ENCODE measurements around the gene NOS1AP.

NOS1AP gene

GRCh38 chr1:162367073-162367472 is 297.6 kb downstream of the NOS1AP start:
- DNase-seq (ENCODE audit: low spot score): no peak

- DNase-seq (ENCODE audit: low spot score): no peak
Observed at GRCh38 chr1:162367772-162368171, 298.3 kb downstream of the NOS1AP start.

GRCh38 chr1:162368451-162368850 is 299.0 kb downstream of the NOS1AP start:
- DNase-seq (ENCODE audit: low spot score): no peak

- DNase-seq (ENCODE audit: low spot score): no peak
Observed at GRCh38 chr1:162369571-162369970, 300.1 kb downstream of the NOS1AP start.

- no peak for DNase-seq (ENCODE audit: low spot score)
Observed at GRCh38 chr1:162370161-162370560, 300.7 kb downstream of the NOS1AP start.

GRCh38 chr1:162370721-162371120 is 301.2 kb downstream of the NOS1AP start:
- no peak for DNase-seq (ENCODE audit: low spot score)

GRCh38 chr1:162371611-162372010 is 302.1 kb downstream of the NOS1AP start:
- peak; percentile 55 for DNase-seq (ENCODE audit: low spot score)

- no peak for DNase-seq (ENCODE audit: low spot score)
Observed at GRCh38 chr1:162372159-162373071, 302.9 kb downstream of the NOS1AP start.

GRCh38 chr1:162373072-162373427 is 303.6 kb downstream of the NOS1AP start:
- no peak for DNase-seq (ENCODE audit: low spot score)

- peak; percentile 95 for DNase-seq (ENCODE audit: low spot score)
Observed at GRCh38 chr1:162373541-162374260, 304.2 kb downstream of the NOS1AP start.

- no peak for DNase-seq (ENCODE audit: low spot score)
Observed at GRCh38 chr1:162374406-162374805, 304.9 kb downstream of the NOS1AP start.

- DNase-seq (ENCODE audit: low spot score): no peak
Observed at GRCh38 chr1:162375463-162375862, 306.0 kb downstream of the NOS1AP start.

GRCh38 chr1:162376691-162377090 is 307.2 kb downstream of the NOS1AP start, which contains the start of gene SPATA46:
TSS of gene SPATA46 (minus strand) at chr1:162376854. CDS start at chr1:162376790, 64 bp downstream.
- no peak for DNase-seq (ENCODE audit: low spot score)

- no peak for DNase-seq (ENCODE audit: low spot score)
Observed at GRCh38 chr1:162380061-162380846, 310.8 kb downstream of the NOS1AP start.

- peak; percentile 79 for DNase-seq (ENCODE audit: low spot score)
Observed at GRCh38 chr1:162381383-162381782, 311.9 kb downstream of the NOS1AP start, which contains the start of gene C1orf226. TSS of gene C1orf226 (plus strand) at chr1:162381728. CDS start at chr1:162381902, 174 bp downstream.

- DNase-seq (ENCODE audit: low spot score): no peak
Observed at GRCh38 chr1:162381941-162382750, 312.7 kb downstream of the NOS1AP start.

GRCh38 chr1:162383091-162383490 is 313.6 kb downstream of the NOS1AP start:
- no peak for DNase-seq (ENCODE audit: low spot score)

- no peak for DNase-seq (ENCODE audit: low spot score)
Observed at GRCh38 chr1:162383516-162383915, 314.0 kb downstream of the NOS1AP start.

- DNase-seq (ENCODE audit: low spot score): no peak
Observed at GRCh38 chr1:162384116-162384515, 314.6 kb downstream of the NOS1AP start.

- DNase-seq (ENCODE audit: low spot score): no peak
Observed at GRCh38 chr1:162384601-162385279, 315.2 kb downstream of the NOS1AP start.

GRCh38 chr1:162385280-162385623 is 315.8 kb downstream of the NOS1AP start:
- no peak for DNase-seq (ENCODE audit: low spot score)
